ENCODE results near the gene MXI1.
A peak's percentile ranks its signal among the peaks of the same experiment; 100 is the strongest.

MXI1 gene

GRCh38 chr10:110215286-110216170 is 8.1 kb downstream of the MXI1 start:
- DNase-seq (ENCODE audit: low read depth, low spot score) = no peak

- no peak for DNase-seq (ENCODE audit: low read depth, low spot score)
Measured at GRCh38 chr10:110216240-110216639, 8.8 kb downstream of the MXI1 start.

GRCh38 chr10:110216942-110217661 is 9.7 kb downstream of the MXI1 start:
- no peak for DNase-seq (ENCODE audit: low read depth, low spot score)

- no peak for DNase-seq (ENCODE audit: low read depth, low spot score)
Measured at GRCh38 chr10:110217662-110218008, 10.2 kb downstream of the MXI1 start.

- no peak for DNase-seq (ENCODE audit: low read depth, low spot score)
Measured at GRCh38 chr10:110218632-110219031, 11.2 kb downstream of the MXI1 start.

GRCh38 chr10:110219884-110220283 is 12.5 kb downstream of the MXI1 start:
- no peak for DNase-seq (ENCODE audit: low read depth, low spot score)

- no peak for DNase-seq (ENCODE audit: low read depth, low spot score)
Measured at GRCh38 chr10:110220398-110220797, 13.0 kb downstream of the MXI1 start.

- DNase-seq (ENCODE audit: low read depth, low spot score) = no peak
Measured at GRCh38 chr10:110221044-110221720, 13.8 kb downstream of the MXI1 start.

GRCh38 chr10:110221721-110222261 is 14.4 kb downstream of the MXI1 start:
- no peak for DNase-seq (ENCODE audit: low read depth, low spot score)

GRCh38 chr10:110222641-110223297 is 15.4 kb downstream of the MXI1 start:
- no peak for DNase-seq (ENCODE audit: low read depth, low spot score)

- no peak for DNase-seq (ENCODE audit: low read depth, low spot score)
Measured at GRCh38 chr10:110223298-110223925, 16.0 kb downstream of the MXI1 start.

GRCh38 chr10:110224992-110225391 is 17.6 kb downstream of the MXI1 start:
- no peak for DNase-seq (ENCODE audit: low read depth, low spot score)

- DNase-seq (ENCODE audit: low read depth, low spot score) = no peak
Measured at GRCh38 chr10:110225441-110225755, 18.0 kb downstream of the MXI1 start.

- DNase-seq (ENCODE audit: low read depth, low spot score) = peak; percentile 91
Measured at GRCh38 chr10:110225756-110226542, 18.5 kb downstream of the MXI1 start.

GRCh38 chr10:110226543-110226925 is 19.1 kb downstream of the MXI1 start:
- DNase-seq (ENCODE audit: low read depth, low spot score) = no peak

- no peak for DNase-seq (ENCODE audit: low read depth, low spot score)
Measured at GRCh38 chr10:110226926-110227641, 19.7 kb downstream of the MXI1 start.

- no peak for DNase-seq (ENCODE audit: low read depth, low spot score)
Measured at GRCh38 chr10:110228066-110228465, 20.7 kb downstream of the MXI1 start.

- no peak for DNase-seq (ENCODE audit: low read depth, low spot score)
Measured at GRCh38 chr10:110229155-110229554, 21.8 kb downstream of the MXI1 start.

GRCh38 chr10:110233846-110234245 is 26.4 kb downstream of the MXI1 start:
- no peak for DNase-seq (ENCODE audit: low read depth, low spot score)

Measured in iPS DF 19.7 (cell line).